ENCODE measurements around the gene MAP3K2. TPM values are rescaled to one million over a fixed set of nuclear protein-coding genes. Genes with fewer than 3 reads are reported as not detected.
A peak's percentile ranks its signal among the peaks of the same experiment; 100 is the strongest.

Gene MAP3K2
- polyA plus RNA-seq, 3 donors: 16.0 to 86.4 (median 66.3) TPM

- Histone ChIP-seq H4K20me1 (ENCODE audit: insufficient read depth, low read length) (peaks cover 98% of the 10 kb centered on the region), H3K79me2 (ENCODE audit: insufficient read depth, low read length) (peaks cover 99% of the 10 kb centered on the region), H3K9me3 (replicated peaks in 1 of 2; ENCODE audit: control insufficient read depth in 1 of 2, insufficient read depth in 1 of 2, low read length in 2 of 2) (peaks cover 5 to 11% of the 10 kb centered on the region in 2 donors), H3K36me3 (replicated peaks in 1 of 2; ENCODE audit: control insufficient read depth in 1 of 2, insufficient read depth in 2 of 2, low read length in 2 of 2) (peaks cover 2 to 6% of the 10 kb centered on the region in 2 donors), H3K4me3 (replicated peaks in 1 of 3; ENCODE audit: low read depth in 2 of 3, low read length in 3 of 3) (no peak overlapping the region), H3K9ac (ENCODE audit: insufficient read depth, low read length, poor library complexity, severe bottlenecking) (no peak overlapping the region), H3K4me2 (replicated peaks; ENCODE audit: extremely low read depth, low read length, poor library complexity, severe bottlenecking) (no peak overlapping the region), H3K27ac (ENCODE audit: low read depth in 1 of 2, low read length in 2 of 2) (no peak overlapping the region), H2AFZ (ENCODE audit: insufficient read depth, low read depth, low read length, poor library complexity, severe bottlenecking) (no peak overlapping the region), H3K4me1 (ENCODE audit: control insufficient read depth in 1 of 2, insufficient read depth in 2 of 2, low read length in 2 of 2) (peaks cover 3 to 13% of the 10 kb centered on the region in 2 donors), H3K27me3 (ENCODE audit: control insufficient read depth in 2 of 2, insufficient read depth in 2 of 2, low read length in 2 of 2) (no peaks in the 10 kb centered on the region)
- intact Hi-C loops (cut with micrococcal nuclease): loop anchor here in 1 of 2 donors (10.0 kb wide), 1 partner anchor 49 kb away; no protein-coding TSS in a partner anchor
- Mint-ChIP-seq H3K27me3 (ENCODE audit: low read depth in 3 of 3) (no peaks in the 10 kb centered on the region), H3K9me3 (peaks cover 4 to 24% (median 8%) of the 10 kb centered on the region in 7 donors), H3K4me1 (peaks cover 32% of the 10 kb centered on the region), H3K27ac (no peak overlapping the region), H3K4me3 (no peak overlapping the region), H3K36me3 (peaks cover 14 to 20% of the 10 kb centered on the region in 2 donors)
- no peak for TF ChIP-seq CTCF (IDR thresholded peaks at IDR 0.05)
- no peak for DNase-seq
- 100% methylated on average over 6 of the region's 8 CpGs for WGBS (ENCODE audit: insufficient coverage)
Observed at GRCh38 chr2:127376257-127376656, 11.5 kb downstream of the MAP3K2 start.

GRCh38 chr2:127373362-127374083, 14.3 kb downstream of the MAP3K2 start:
- no peak overlapping the region for H3K27ac ChIP-seq (ENCODE audit: low read depth in 1 of 2, low read length in 2 of 2)
- H3K4me3 ChIP-seq (replicated peaks in 1 of 3; ENCODE audit: low read depth in 2 of 3, low read length in 3 of 3): no peak overlapping the region
- no peaks in the 10 kb centered on the region for H3K27me3 ChIP-seq (ENCODE audit: control insufficient read depth in 2 of 2, insufficient read depth in 2 of 2, low read length in 2 of 2)
- H3K9me3 Mint-ChIP-seq: peaks cover 7 to 28% (median 11%) of the 10 kb centered on the region in 7 donors
- H3K9ac ChIP-seq (ENCODE audit: insufficient read depth, low read length, poor library complexity, severe bottlenecking): no peak overlapping the region
- H3K36me3 Mint-ChIP-seq: peaks cover 19 to 25% of the 10 kb centered on the region in 2 donors
- H3K4me3 Mint-ChIP-seq: no peak overlapping the region
- peaks cover 2 to 19% of the 10 kb centered on the region in 2 donors for H3K36me3 ChIP-seq (replicated peaks in 1 of 2; ENCODE audit: control insufficient read depth in 1 of 2, insufficient read depth in 2 of 2, low read length in 2 of 2)
- H3K27me3 Mint-ChIP-seq (ENCODE audit: low read depth in 3 of 3): no peaks in the 10 kb centered on the region
- 95% methylated on average over 3 of the region's 5 CpGs for WGBS (ENCODE audit: insufficient coverage)
- no peak overlapping the region for H3K4me2 ChIP-seq (replicated peaks; ENCODE audit: extremely low read depth, low read length, poor library complexity, severe bottlenecking)
- intact Hi-C loops (cut with micrococcal nuclease): loop anchor here in 1 of 2 donors (10.0 kb wide), 1 partner anchor 51 kb away; no protein-coding TSS in a partner anchor
- peaks cover 98% of the 10 kb centered on the region for H4K20me1 ChIP-seq (ENCODE audit: insufficient read depth, low read length)
- no peak for DNase-seq
- H2AFZ ChIP-seq (ENCODE audit: insufficient read depth, low read depth, low read length, poor library complexity, severe bottlenecking): no peak overlapping the region
- TF ChIP-seq CTCF (IDR thresholded peaks at IDR 0.05): no peak
- peaks cover 3 to 10% of the 10 kb centered on the region in 2 donors for H3K4me1 ChIP-seq (ENCODE audit: control insufficient read depth in 1 of 2, insufficient read depth in 2 of 2, low read length in 2 of 2)
- peaks cover 23% of the 10 kb centered on the region for H3K4me1 Mint-ChIP-seq
- H3K27ac Mint-ChIP-seq: peak overlapping the region in 2 of 7 donors; percentile 32 to 69
- peaks cover 99% of the 10 kb centered on the region for H3K79me2 ChIP-seq (ENCODE audit: insufficient read depth, low read length)
- H3K9me3 ChIP-seq (replicated peaks in 1 of 2; ENCODE audit: control insufficient read depth in 1 of 2, insufficient read depth in 1 of 2, low read length in 2 of 2): peaks cover 5 to 11% of the 10 kb centered on the region in 2 donors

Data from CD14-positive monocyte (primary cell).